GM12875 (cell line): Measurements from ENCODE around the gene TMX3.

ENCODE experiments used
- H3K4me3 ChIP-seq: one replicate; pipeline ENCODE4 v1.5.1; 2011; ENCODE audit warnings: low read depth, low read length, control low read depth
- TF ChIP-seq, protein P1 (sequence below): IDR thresholded peaks from 2 replicates; pipeline ENCODE4 v1.5.1; 2011; ENCODE audit warnings: low read depth, mild to moderate bottlenecking, control low read depth, inconsistent platforms, low read length, moderate library complexity, borderline replicate concordance; ENCODE audit not compliant: insufficient read depth

The TMX3 gene

DNA sequence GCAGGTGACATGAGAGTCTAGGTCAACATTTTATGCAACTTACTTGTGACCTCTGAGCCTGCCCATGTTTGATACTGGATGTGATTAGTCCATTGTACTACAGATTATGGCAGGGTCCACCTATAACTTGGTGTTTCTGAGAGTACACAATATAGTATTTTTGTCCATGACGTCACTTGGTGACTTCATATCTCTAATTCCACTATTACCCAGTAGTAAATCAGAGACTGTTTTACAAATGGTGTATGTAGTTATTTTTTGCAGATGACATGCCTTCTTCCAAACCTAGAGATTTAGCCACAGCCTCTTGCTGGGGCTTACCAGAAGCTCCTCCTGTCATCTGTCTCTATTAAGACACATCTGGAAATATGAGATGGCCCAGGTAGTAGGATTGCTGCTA, 24.6 kb upstream of the TMX3 start:
- H3K4me3 ChIP-seq: no peak overlapping the region
- TF ChIP-seq, protein P1, sequence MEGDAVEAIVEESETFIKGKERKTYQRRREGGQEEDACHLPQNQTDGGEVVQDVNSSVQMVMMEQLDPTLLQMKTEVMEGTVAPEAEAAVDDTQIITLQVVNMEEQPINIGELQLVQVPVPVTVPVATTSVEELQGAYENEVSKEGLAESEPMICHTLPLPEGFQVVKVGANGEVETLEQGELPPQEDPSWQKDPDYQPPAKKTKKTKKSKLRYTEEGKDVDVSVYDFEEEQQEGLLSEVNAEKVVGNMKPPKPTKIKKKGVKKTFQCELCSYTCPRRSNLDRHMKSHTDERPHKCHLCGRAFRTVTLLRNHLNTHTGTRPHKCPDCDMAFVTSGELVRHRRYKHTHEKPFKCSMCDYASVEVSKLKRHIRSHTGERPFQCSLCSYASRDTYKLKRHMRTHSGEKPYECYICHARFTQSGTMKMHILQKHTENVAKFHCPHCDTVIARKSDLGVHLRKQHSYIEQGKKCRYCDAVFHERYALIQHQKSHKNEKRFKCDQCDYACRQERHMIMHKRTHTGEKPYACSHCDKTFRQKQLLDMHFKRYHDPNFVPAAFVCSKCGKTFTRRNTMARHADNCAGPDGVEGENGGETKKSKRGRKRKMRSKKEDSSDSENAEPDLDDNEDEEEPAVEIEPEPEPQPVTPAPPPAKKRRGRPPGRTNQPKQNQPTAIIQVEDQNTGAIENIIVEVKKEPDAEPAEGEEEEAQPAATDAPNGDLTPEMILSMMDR: no peak

DNA sequence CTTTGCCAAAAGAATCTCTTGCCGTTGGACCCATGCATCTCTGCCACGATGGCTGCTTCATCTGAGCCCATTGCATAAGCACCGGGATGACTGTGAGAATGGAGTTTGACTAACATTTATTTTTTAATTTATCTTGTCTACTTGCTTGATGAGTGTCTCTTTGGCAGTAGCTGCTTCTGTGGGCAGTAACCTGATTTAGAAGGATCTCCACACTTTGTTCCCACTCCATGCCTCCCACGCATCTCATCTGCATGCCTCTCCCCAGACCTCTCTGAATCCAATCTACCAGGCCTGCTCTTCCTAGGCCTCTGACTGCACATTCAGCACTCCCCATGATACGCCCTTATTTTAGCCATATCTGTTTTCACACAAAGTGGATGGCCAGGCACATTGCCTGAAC, 23.7 kb upstream of the TMX3 start:
- TF ChIP-seq, protein P1: no peak
- H3K4me3 ChIP-seq: no peak overlapping the region

DNA sequence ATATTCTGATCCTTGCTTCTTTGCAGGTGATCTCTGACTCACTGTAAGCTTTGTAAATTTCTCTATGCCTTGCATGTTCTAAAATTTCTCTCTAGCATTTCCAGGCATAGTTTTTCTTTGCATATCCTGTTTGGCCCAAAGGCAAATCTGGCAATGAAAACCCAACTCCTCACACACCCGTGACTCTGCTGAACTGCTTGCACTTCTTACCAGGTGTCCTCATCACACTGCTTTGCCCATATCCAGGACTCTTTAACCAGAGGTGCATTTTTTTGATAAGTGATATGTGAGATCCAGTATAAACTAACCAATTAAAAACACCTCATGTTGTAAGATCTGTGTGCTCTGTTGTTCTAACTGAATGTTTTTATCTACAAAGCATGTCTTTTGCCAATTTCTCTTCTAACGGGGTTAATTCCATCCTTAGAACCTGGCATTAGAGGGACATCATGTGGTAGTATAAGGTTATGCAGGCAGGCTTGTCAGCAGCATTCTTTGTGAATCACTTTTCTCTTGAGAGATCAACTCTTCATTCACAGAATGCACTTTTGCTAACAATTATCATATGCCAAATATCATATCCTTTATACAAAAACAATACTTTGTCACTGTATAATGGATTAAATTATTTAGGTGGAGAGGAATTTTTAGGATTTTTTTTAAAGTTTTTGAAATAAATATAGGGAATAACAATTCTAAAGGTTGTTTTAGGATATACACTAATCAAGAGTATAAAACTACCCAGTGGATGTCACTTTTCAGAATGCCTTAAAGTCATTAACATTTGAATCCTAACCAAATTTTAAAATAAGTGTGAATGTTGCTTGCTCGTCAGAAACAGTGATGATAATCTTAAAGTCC, 20.8 kb upstream of the TMX3 start:
- TF ChIP-seq, protein P1: peak; percentile 67
- no peak overlapping the region for H3K4me3 ChIP-seq

DNA sequence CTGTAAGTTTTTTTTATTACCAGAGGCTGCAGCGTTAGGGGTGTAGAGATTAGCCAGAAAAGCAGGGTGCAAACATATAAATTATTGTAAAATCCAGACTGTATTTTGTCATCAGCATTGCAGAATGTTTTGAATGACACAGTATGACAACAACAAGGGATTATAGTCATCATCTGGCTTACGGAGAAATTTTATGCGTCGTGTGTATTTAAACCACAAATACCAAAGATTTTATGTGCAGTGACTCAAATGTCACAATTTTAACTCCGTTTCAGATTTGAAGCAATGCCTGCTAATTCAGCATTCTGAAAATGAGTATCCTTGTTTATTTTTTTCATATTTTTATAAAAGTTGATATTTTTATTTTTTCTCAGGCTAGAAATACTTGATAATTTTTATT, 19.4 kb upstream of the TMX3 start:
- no peak overlapping the region for H3K4me3 ChIP-seq

DNA sequence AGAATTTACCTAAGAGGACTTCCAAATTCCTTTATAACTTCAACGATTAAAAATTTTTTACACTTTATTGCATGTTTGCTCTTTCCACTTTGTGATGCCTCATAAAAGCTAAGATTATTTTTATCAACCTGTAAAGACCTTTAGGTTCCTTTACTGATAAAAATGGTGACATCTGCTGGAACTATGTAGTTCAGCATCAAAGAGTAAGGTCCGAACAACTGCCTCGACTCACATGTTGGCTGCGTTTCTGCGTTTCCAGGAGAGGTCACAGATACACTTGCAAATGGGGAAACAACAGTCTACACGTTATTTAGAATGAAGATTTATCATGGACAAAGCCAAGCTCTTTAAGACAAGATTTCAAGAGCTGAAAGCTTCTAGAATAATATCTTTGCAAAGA, 18.8 kb upstream of the TMX3 start:
- TF ChIP-seq, protein P1: no peak
- H3K4me3 ChIP-seq: no peak overlapping the region

More for the DNA sequence above, 19.4 kb upstream of the TMX3 start:
- TF ChIP-seq, protein P1: no peak

DNA sequence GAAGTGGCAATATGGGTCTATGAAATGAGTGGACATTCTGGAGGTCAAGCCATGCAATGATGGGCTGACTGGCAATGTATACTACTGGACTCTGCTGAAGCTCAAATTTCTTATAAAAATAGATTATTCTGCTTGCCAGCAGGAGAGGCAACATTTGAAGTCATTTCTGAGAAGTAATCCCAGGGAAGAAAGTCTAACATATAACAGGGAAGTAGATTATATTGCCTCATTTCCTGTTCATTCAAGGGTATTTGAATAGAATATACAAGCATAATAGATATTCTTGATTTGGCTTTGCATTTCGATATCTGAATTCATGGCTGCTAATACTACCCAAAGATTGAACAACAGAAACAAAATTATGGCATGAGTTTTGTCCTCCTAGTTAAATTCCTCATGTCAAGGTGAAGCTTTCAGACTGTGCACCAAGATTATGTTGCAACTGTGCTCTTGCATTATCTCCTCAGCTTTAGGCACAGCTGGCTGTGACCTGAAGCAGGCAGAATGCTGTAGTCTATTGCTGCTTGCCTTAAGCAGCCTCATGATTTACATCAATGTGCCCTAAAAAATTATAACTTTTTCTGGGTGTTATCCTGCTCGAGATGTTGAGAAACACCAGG, 13.3 kb upstream of the TMX3 start:
- H3K4me3 ChIP-seq: no peak overlapping the region
- TF ChIP-seq, protein P1: no peak

DNA sequence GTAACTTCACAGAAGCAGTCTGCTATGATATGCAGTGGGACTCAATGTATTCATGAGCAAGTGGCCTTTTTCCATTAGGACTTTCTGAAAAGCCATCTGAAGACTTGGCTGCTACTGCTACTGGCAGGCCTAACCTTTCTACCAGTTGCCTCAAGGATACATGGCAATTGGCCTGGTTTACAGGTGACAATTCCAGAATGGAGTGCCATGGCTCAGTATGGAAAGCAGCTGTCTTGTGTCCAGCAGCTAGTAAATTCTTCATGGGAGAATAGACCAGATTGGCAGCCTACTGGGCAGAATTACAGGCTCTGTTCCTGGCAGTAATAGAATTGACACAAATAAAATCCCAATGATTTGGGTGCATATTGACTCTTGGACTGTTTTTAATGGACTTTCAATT, 12.6 kb upstream of the TMX3 start:
- H3K4me3 ChIP-seq: no peak overlapping the region
- TF ChIP-seq, protein P1: no peak
